ENCODE measurements around the gene CORT.

Gene CORT

DNA sequence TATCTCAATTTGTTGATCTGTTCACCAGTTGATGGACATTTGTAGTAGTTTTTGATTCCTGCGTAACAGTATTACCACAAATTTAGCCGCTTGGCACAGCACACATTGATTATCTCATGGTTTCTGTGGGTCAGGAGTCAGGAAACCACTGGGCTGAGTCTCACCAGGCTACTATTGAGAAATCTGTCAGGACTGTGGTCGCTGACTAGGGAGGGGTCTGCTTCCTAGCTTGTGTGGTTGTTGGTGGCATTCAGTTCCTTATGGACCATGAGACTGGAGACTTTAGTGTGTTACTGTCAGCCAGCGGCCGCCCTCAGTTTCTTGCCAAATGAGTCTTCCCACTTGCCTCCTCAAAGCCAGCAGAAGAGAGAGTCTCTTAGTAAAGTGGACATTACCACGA, 34.7 kb downstream of the CORT start:
- TF ChIP-seq, protein P1, sequence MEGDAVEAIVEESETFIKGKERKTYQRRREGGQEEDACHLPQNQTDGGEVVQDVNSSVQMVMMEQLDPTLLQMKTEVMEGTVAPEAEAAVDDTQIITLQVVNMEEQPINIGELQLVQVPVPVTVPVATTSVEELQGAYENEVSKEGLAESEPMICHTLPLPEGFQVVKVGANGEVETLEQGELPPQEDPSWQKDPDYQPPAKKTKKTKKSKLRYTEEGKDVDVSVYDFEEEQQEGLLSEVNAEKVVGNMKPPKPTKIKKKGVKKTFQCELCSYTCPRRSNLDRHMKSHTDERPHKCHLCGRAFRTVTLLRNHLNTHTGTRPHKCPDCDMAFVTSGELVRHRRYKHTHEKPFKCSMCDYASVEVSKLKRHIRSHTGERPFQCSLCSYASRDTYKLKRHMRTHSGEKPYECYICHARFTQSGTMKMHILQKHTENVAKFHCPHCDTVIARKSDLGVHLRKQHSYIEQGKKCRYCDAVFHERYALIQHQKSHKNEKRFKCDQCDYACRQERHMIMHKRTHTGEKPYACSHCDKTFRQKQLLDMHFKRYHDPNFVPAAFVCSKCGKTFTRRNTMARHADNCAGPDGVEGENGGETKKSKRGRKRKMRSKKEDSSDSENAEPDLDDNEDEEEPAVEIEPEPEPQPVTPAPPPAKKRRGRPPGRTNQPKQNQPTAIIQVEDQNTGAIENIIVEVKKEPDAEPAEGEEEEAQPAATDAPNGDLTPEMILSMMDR (IDR thresholded peaks at IDR 0.05; ENCODE audit: low read length) = no peak
- no peak for TF ChIP-seq EZH2 (IDR thresholded peaks at IDR 0.05; ENCODE audit: borderline replicate concordance, low read length)
- Histone ChIP-seq H3K4me3 (ENCODE audit: low read depth, low read length, poor library complexity, severe bottlenecking) (no peak overlapping the region), H4K20me1 (ENCODE audit: insufficient read depth, low read length) (no peaks in the 10 kb centered on the region), H3K79me2 (ENCODE audit: insufficient read depth, low read length) (peaks cover 27% of the 10 kb centered on the region), H3K9ac (ENCODE audit: low read length) (no peak overlapping the region), H3K9me2 (ENCODE audit: low read depth, low read length) (no peaks in the 10 kb centered on the region), H3K9me3 (ENCODE audit: low read length) (no peaks in the 10 kb centered on the region), H3K4me2 (ENCODE audit: low read length) (no peak overlapping the region), H3K36me3 (ENCODE audit: insufficient read depth, low read length) (no peaks in the 10 kb centered on the region), H3K4me1 (ENCODE audit: insufficient read depth, low read length, severe bottlenecking) (no peaks in the 10 kb centered on the region), H3K27ac (ENCODE audit: low read depth, low read length, poor library complexity, severe bottlenecking) (no peak overlapping the region), H3F3A (ENCODE audit: insufficient read depth, low read length) (no peaks in the 10 kb centered on the region), H3K27me3 (ENCODE audit: insufficient read depth, low read length) (no peaks in the 10 kb centered on the region), H2AFZ (ENCODE audit: low read length) (no peak overlapping the region)

DNA sequence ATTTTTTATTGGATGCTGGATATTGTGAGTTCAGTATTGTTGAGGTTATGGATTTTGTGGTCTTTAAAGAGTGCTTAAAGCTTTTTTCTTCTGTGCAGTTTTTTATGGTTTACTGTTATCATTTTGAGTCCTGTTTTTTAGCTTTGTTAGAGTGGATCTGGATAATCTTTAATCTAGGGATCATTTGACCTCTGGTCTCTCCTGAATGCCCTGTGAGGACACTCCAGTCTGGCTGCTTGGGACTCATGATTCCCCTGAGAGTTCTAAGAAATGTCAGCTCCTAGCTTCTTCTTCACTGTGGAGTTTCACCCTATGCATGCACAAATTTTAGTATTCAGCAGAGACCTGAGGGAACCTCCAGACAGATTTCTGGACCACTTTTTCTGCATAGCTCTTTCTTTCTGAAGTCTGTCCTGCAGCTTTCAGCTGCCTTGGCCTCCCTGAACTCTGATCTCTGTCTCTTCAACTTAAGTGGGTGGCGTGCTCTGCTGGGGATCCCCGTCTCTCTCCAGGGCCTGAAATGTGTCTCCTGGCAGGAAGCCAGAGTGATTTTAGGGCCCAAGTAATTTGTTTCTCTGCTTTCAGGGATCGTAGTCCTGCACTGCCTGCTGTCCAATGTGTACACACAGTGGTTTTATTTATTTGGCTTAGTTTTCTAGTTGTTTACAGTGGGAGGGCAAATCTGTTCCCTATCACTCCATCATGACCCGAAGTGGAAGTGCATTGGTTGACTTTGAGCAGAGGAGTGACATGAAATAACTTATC, 39.6 kb downstream of the CORT start:
- no peaks in the 10 kb centered on the region for H4K20me1 ChIP-seq (ENCODE audit: insufficient read depth, low read length)
- H2AFZ ChIP-seq (ENCODE audit: low read length) = no peak overlapping the region
- H3K4me2 ChIP-seq (ENCODE audit: low read length) = no peak overlapping the region
- no peaks in the 10 kb centered on the region for H3K27me3 ChIP-seq (ENCODE audit: insufficient read depth, low read length)
- no peak overlapping the region for H3K9ac ChIP-seq (ENCODE audit: low read length)
- H3K79me2 ChIP-seq (ENCODE audit: insufficient read depth, low read length) = peaks cover 14% of the 10 kb centered on the region
- no peaks in the 10 kb centered on the region for H3K9me3 ChIP-seq (ENCODE audit: low read length)
- H3K4me3 ChIP-seq (ENCODE audit: low read depth, low read length, poor library complexity, severe bottlenecking) = no peak overlapping the region
- TF ChIP-seq, protein P1 (IDR thresholded peaks at IDR 0.05; ENCODE audit: low read length) = no peak
- no peak for TF ChIP-seq EZH2 (IDR thresholded peaks at IDR 0.05; ENCODE audit: borderline replicate concordance, low read length)
- no peaks in the 10 kb centered on the region for H3K36me3 ChIP-seq (ENCODE audit: insufficient read depth, low read length)
- peaks cover 3% of the 10 kb centered on the region for H3K4me1 ChIP-seq (ENCODE audit: insufficient read depth, low read length, severe bottlenecking)
- H3K27ac ChIP-seq (ENCODE audit: low read depth, low read length, poor library complexity, severe bottlenecking) = no peak overlapping the region
- H3K9me2 ChIP-seq (ENCODE audit: low read depth, low read length) = no peaks in the 10 kb centered on the region
- H3F3A ChIP-seq (ENCODE audit: insufficient read depth, low read length) = no peaks in the 10 kb centered on the region

DNA sequence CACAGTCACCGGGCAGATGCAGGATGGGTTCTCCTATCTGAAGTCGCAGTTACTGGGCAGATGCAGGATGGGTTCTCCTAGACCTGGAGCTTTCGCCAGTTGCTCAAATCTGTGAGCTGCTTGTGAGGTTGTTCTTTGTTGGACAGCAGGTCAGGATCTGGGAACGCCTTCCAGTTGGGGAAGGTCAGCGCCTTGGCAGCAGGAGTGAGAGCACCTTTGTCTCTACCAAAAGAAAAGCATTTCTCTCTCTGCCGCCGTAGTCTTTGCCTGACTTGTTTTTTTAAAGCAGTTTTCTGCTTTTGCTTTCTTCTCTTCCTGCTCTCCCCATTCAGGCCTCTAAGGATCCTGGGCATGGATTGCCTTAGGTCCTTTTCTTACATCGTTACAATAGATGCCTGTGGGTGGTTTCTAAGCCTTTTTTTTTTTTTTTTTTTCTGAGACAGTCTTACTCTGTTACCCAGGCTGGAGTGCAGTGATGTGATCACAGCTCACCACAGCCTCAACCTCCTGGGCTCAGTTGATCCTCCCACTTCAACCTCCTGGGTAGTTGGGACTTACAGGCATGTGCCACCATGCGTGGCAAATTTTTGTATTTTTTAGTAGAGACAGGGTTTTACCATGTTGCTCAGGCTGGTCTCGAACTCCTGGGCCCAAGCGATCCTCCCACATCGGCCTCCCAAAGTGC, 40.6 kb downstream of the CORT start:
- Histone ChIP-seq H2AFZ (ENCODE audit: low read length) (no peak overlapping the region), H3K4me1 (ENCODE audit: insufficient read depth, low read length, severe bottlenecking) (peaks cover 12% of the 10 kb centered on the region), H4K20me1 (ENCODE audit: insufficient read depth, low read length) (no peaks in the 10 kb centered on the region), H3K4me2 (ENCODE audit: low read length) (no peak overlapping the region), H3K27ac (ENCODE audit: low read depth, low read length, poor library complexity, severe bottlenecking) (no peak overlapping the region), H3K36me3 (ENCODE audit: insufficient read depth, low read length) (peaks cover under 1% of the 10 kb centered on the region; the same call in 1 of the 2 replicates), H3F3A (ENCODE audit: insufficient read depth, low read length) (no peaks in the 10 kb centered on the region), H3K9me2 (ENCODE audit: low read depth, low read length) (no peaks in the 10 kb centered on the region), H3K9ac (ENCODE audit: low read length) (no peak overlapping the region), H3K4me3 (ENCODE audit: low read depth, low read length, poor library complexity, severe bottlenecking) (no peak overlapping the region), H3K79me2 (ENCODE audit: insufficient read depth, low read length) (peaks cover 5% of the 10 kb centered on the region), H3K9me3 (ENCODE audit: low read length) (no peaks in the 10 kb centered on the region), H3K27me3 (ENCODE audit: insufficient read depth, low read length) (no peaks in the 10 kb centered on the region)
- TF ChIP-seq EZH2 (IDR thresholded peaks at IDR 0.05; ENCODE audit: borderline replicate concordance, low read length) = no peak
- TF ChIP-seq, protein P1 (IDR thresholded peaks at IDR 0.05; ENCODE audit: low read length) = no peak
